Hepatocyte (in vitro differentiated cells): ENCODE results near the gene C16orf54. TPM values are rescaled to one million over a fixed set of nuclear protein-coding genes. Genes with fewer than 3 reads are reported as not detected.
"Not testable (repeated sequence)": the region's sequence is repeated elsewhere in the genome, so short reads cannot be mapped to it uniquely, and the experiment has no call there.

Experiments used
- DNase-seq: peaks from one replicate; pipeline ENCODE4 v3.0.0-alpha.2; 2016; ENCODE audit warnings: low spot score
- H2AFZ ChIP-seq: fragments of 200-600 bp; sonication (generic); 2 replicates; pipeline ENCODE4 v1.6.0; 2016; ENCODE audit warnings: antibody characterized with exemption, mild to moderate bottlenecking
- H3K27ac ChIP-seq: fragments of 200-600 bp; sonication (generic); 2 replicates; pipeline ENCODE4 v1.5.1; 2016; ENCODE audit warnings: mild to moderate bottlenecking
- H3K27me3 ChIP-seq: fragments of 200-600 bp; sonication (generic); 2 replicates; pipeline ENCODE4 v1.6.1; 2016
- H3K36me3 ChIP-seq: fragments of 200-600 bp; sonication (generic); replicated peaks from 2 replicates; pipeline ENCODE4 v1.5.1; 2016; ENCODE audit warnings: low read depth; ENCODE audit not compliant: insufficient read depth
- H3K4me1 ChIP-seq: fragments of 200-600 bp; sonication (generic); 2 replicates; pipeline ENCODE4 v1.5.1; 2016; ENCODE audit warnings: mild to moderate bottlenecking, moderate library complexity; ENCODE audit not compliant: insufficient read depth
- H3K4me2 ChIP-seq: fragments of 200-600 bp; sonication (generic); 2 replicates; pipeline ENCODE4 v1.6.0; 2016
- H3K4me3 ChIP-seq: fragments of 200-600 bp; sonication (generic); 2 replicates; pipeline ENCODE4 v1.5.1; 2016; ENCODE audit warnings: mild to moderate bottlenecking
- H3K79me2 ChIP-seq: fragments of 200-600 bp; sonication (generic); 2 replicates; pipeline ENCODE4 v1.6.0; 2017; ENCODE audit warnings: mild to moderate bottlenecking
- H3K9me2 ChIP-seq: fragments of 200-600 bp; sonication (generic); replicated peaks from 2 replicates; pipeline ENCODE4 v1.6.0; 2017; ENCODE audit warnings: mild to moderate bottlenecking; ENCODE audit not compliant: insufficient read depth
- H3K9me3 ChIP-seq: fragments of 200-600 bp; sonication (generic); 2 replicates; pipeline ENCODE4 v1.5.1; 2016; ENCODE audit warnings: low read depth, mild to moderate bottlenecking
- H4K20me1 ChIP-seq: fragments of 200-600 bp; sonication (generic); 2 replicates; pipeline ENCODE4 v1.6.0; 2016; ENCODE audit warnings: mild to moderate bottlenecking; ENCODE audit not compliant: insufficient read depth, poor library complexity, severe bottlenecking
- CTCF ChIP-seq: fragments of 200-600 bp; sonication (generic); IDR thresholded peaks from 2 replicates; pipeline ENCODE4 v1.5.1; 2016; ENCODE audit warnings: antibody characterized with exemption, mild to moderate bottlenecking; ENCODE audit not compliant: poor library complexity
- EZH2 ChIP-seq: fragments of 200-600 bp; sonication (generic); IDR thresholded peaks from 2 replicates; pipeline ENCODE4 v1.6.1; 2016; ENCODE audit warnings: antibody characterized with exemption, mild to moderate bottlenecking, borderline replicate concordance
- EZH2phosphoT487 ChIP-seq: fragments of 200-600 bp; sonication (generic); IDR thresholded peaks from one replicate; pipeline ENCODE4 v1.6.1; 2018; ENCODE audit warnings: antibody characterized with exemption, mild to moderate bottlenecking, low read depth, moderate library complexity; ENCODE audit not compliant: unreplicated experiment, severe bottlenecking
- WGBS: methylation state at CpG from one replicate; pipeline ENCODE4 v1.1.6; 2016; ENCODE audit warnings: low lambda C conversion rate; ENCODE audit errors: missing lambda C conversion rate; 5-methylcytosine and 5-hydroxymethylcytosine counted together
- polyA plus RNA-seq: library from polyadenylated mRNA; unstranded; fragments of >200 nt; fragmentation: Nextera tagmentation; extraction: Ambion mirVana; gene quantifications from 2 replicates; pipeline ENCODE4 v1.2.1, GENCODE V29; 2016
- total RNA-seq: library from RNA; depleted of rRNA; stranded (reverse); fragments of >200 nt; gene quantifications from 2 replicates; pipeline ENCODE4 v1.2.3, GENCODE V29; 2014

The C16orf54 gene
- total and polyA plus RNA-seq, 2 experiments from 2014 or later = 0.10 to 0.16 TPM

GRCh38 chr16:29761882-29762281 is 16.1 kb upstream of the C16orf54 start:
- 91% methylated on average over 6 of the region's 6 CpGs for WGBS
- Histone ChIP-seq H3K36me3 (no peaks in the 10 kb centered on the region), H3K4me2 (no peak overlapping the region), H3K9me2 (no peaks in the 10 kb centered on the region), H3K9me3 (no peaks in the 10 kb centered on the region), H3K4me1 (peaks cover 21% of the 10 kb centered on the region), H3K27me3 (no peaks in the 10 kb centered on the region), H4K20me1 (no peaks in the 10 kb centered on the region), H3K4me3 (no peak overlapping the region), H2AFZ (no peak overlapping the region), H3K79me2 (no peaks in the 10 kb centered on the region), H3K27ac (no peak overlapping the region)
- no peak for DNase-seq
- TF ChIP-seq EZH2 (no peak), EZH2phosphoT487 (no peak), CTCF (no peak)

- WGBS = 65% methylated on average over 7 of the region's 8 CpGs
- Histone ChIP-seq H3K4me1 (peaks cover 25% of the 10 kb centered on the region), H3K4me2 (peak overlapping the region; percentile 60), H3K27ac (peak overlapping the region; percentile 71)
- H3K79me2 ChIP-seq, DNase-seq, H3K4me3 ChIP-seq, H3K9me3 ChIP-seq, H2AFZ ChIP-seq, H3K27me3 ChIP-seq, H3K36me3 ChIP-seq, H4K20me1 ChIP-seq, H3K9me2 ChIP-seq: not testable (repeated sequence)
Measured at GRCh38 chr16:29761280-29761651, 15.5 kb upstream of the C16orf54 start.

- H3K27me3 ChIP-seq = no peaks in the 10 kb centered on the region
- no peaks in the 10 kb centered on the region for H3K9me3 ChIP-seq
- H3K4me1 ChIP-seq = peaks cover 27% of the 10 kb centered on the region
- DNase-seq = peak; percentile 49
- H3K36me3 ChIP-seq = no peaks in the 10 kb centered on the region
- TF ChIP-seq EZH2phosphoT487 = no peak
- TF ChIP-seq CTCF = no peak
- no peak for TF ChIP-seq EZH2
- 57% methylated on average over 9 of the region's 9 CpGs for WGBS
- no peak overlapping the region for H2AFZ ChIP-seq
- peak overlapping the region; percentile 60 for H3K4me2 ChIP-seq
- no peak overlapping the region for H3K4me3 ChIP-seq
- H3K79me2 ChIP-seq = no peaks in the 10 kb centered on the region
- H3K27ac ChIP-seq = peak overlapping the region; percentile 71
- H3K9me2 ChIP-seq = no peaks in the 10 kb centered on the region
- H4K20me1 ChIP-seq = no peaks in the 10 kb centered on the region
Measured at GRCh38 chr16:29760567-29761279, 14.9 kb upstream of the C16orf54 start.

GRCh38 chr16:29757950-29758466 is 12.2 kb upstream of the C16orf54 start:
- H3K9me3 ChIP-seq = no peaks in the 10 kb centered on the region
- H3K4me2 ChIP-seq = no peak overlapping the region
- peak; percentile 46 for DNase-seq
- H3K36me3 ChIP-seq = no peaks in the 10 kb centered on the region
- no peaks in the 10 kb centered on the region for H3K27me3 ChIP-seq
- peaks cover 27% of the 10 kb centered on the region for H3K4me1 ChIP-seq
- peak overlapping the region; percentile 53 for H2AFZ ChIP-seq
- H3K27ac ChIP-seq = peak overlapping the region; percentile 58
- no peak for TF ChIP-seq EZH2
- TF ChIP-seq EZH2phosphoT487 = no peak
- no peak for TF ChIP-seq CTCF
- no peaks in the 10 kb centered on the region for H3K79me2 ChIP-seq
- H4K20me1 ChIP-seq = no peaks in the 10 kb centered on the region
- H3K9me2 ChIP-seq = no peaks in the 10 kb centered on the region
- 64% methylated on average over 6 of the region's 6 CpGs for WGBS
- no peak overlapping the region for H3K4me3 ChIP-seq

GRCh38 chr16:29757086-29757485 is 11.3 kb upstream of the C16orf54 start:
- H3K27ac ChIP-seq = peak overlapping the region; percentile 58
- H3K36me3 ChIP-seq, H2AFZ ChIP-seq, H4K20me1 ChIP-seq, H3K9me3 ChIP-seq, H3K9me2 ChIP-seq, DNase-seq, H3K4me3 ChIP-seq, H3K27me3 ChIP-seq, H3K79me2 ChIP-seq: not testable (repeated sequence)
- peak overlapping the region; percentile 14 for H3K4me2 ChIP-seq
- peaks cover 27% of the 10 kb centered on the region for H3K4me1 ChIP-seq
- WGBS = 65% methylated on average over 8 of the region's 8 CpGs
